GM12864 (cell line): ENCODE measurements around the gene FAAP100.
A peak's percentile ranks its signal among the peaks of the same experiment; 100 is the strongest.

ENCODE experiments used
- DNase-seq: peaks from one replicate; pipeline ENCODE4 v3.0.0-alpha.2; 2011; ENCODE audit warnings: low read depth
- H3K4me3 ChIP-seq: 2 replicates; pipeline ENCODE4 v1.5.1; 2011; ENCODE audit warnings: mild to moderate bottlenecking, low read depth, low read length, control low read depth
- CTCF ChIP-seq: IDR thresholded peaks from 2 replicates; pipeline ENCODE4 v1.5.1; 2011; ENCODE audit warnings: low read depth, mild to moderate bottlenecking, moderate library complexity, low read length, control low read depth, inconsistent platforms; ENCODE audit errors: missing control alignments

The FAAP100 gene

GRCh38 chr17:81524039-81524864 is 27.9 kb downstream of the FAAP100 start:
- no peak for TF ChIP-seq CTCF
- no peak for DNase-seq
- no peak overlapping the region for H3K4me3 ChIP-seq

- TF ChIP-seq CTCF = peak; percentile 24
- H3K4me3 ChIP-seq = no peak overlapping the region
- no peak for DNase-seq
Measured at GRCh38 chr17:81523402-81524038, 28.6 kb downstream of the FAAP100 start.

GRCh38 chr17:81522491-81523401 is 29.4 kb downstream of the FAAP100 start:
- no peak for DNase-seq
- no peak for TF ChIP-seq CTCF
- H3K4me3 ChIP-seq = no peak overlapping the region

DNA sequence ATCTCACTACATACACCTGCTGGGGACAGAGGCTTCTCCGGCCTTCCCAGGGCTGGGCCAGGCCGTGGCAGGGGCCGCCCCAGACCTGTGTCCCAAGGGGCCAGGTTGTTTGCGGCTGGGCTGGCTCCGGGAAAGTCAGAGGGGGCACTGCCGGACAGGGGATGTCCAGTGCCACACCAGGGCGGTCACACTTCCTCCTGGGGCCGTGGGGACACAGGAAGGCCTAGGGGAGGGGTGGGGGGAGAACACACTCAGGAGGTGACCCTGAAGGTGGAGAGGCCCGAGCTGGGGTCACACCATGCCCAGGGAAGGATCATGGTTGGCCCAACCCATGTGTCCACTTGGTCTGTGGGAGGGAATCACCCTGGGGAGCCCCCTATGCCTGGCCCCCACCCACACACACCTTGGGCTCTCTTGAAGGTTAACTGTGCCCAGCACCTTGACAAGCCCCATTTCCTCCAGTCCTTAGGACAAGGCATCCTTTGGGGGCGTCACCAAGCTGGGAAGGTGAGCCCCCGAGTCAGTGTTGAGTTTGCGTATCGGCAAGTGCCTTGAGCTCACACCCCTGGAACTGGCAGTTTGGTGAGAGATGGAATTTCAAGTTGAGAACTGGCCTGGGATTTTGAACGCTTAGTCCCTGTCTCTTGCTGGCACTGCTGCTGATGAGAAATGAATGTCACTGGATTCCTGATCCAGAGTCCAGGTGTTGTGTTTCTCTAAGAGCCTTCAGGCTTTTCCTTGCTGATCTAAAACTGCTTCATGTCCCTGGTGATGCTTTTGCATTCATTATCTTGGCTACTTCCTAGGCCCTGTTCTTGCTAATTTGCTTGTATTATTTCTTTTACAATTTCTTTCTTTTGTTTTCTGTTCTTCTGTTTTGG is 31.9 kb downstream of the FAAP100 start:
- DNase-seq = no peak
- peak overlapping the region; percentile 77 for H3K4me3 ChIP-seq
- no peak for TF ChIP-seq CTCF

DNA sequence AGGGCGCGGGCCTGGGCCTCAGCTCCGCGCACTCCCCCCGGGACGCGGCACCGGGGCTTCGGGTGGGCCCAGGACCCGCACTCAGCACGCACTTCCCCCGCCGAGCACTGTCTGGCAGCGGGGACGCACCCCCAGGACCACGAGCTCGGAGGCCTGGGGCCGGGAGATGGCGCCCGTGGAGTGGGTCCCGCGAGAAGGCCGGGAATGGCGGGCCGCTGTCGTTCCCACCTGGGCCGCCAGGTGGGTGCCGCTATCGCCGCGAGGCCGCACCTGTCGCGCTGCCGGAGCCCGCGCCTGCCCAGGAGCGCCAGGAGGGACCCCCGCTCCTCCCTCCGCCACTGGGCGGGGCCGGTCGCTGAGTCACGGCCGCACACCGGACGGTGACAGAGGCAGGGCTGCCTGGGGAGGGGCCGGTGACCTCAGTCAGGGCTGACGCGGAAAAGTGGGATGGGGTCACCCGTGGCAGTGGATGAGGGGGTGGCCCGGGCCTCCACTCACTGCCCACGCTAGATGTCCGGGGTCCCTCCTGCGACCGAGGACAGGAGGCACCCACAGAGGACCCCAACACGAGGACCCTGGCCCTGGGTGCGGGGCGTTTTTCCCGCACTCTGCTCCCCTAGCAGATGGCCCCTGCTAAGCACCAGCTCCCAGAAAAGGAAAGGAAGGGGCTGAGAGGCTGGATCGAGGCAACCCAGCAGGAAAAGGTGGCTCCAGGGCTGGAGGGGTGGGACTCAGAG is 32.7 kb downstream of the FAAP100 start:
- H3K4me3 ChIP-seq = peak overlapping the region; percentile 77
- TF ChIP-seq CTCF = peak; percentile 65
- DNase-seq = no peak
